UCSD-AML1 (cell line): ENCODE data around the gene SLC35A5.
"Not testable (repeated sequence)": the region's sequence is repeated elsewhere in the genome, so short reads cannot be mapped to it uniquely, and the experiment has no call there.

Experiments
- DNase-seq: peaks from one replicate; lab custom pipeline; 2025; ENCODE audit not compliant: unreplicated experiment; lab: John Stamatoyannopoulos, UW

Gene SLC35A5, protein sequence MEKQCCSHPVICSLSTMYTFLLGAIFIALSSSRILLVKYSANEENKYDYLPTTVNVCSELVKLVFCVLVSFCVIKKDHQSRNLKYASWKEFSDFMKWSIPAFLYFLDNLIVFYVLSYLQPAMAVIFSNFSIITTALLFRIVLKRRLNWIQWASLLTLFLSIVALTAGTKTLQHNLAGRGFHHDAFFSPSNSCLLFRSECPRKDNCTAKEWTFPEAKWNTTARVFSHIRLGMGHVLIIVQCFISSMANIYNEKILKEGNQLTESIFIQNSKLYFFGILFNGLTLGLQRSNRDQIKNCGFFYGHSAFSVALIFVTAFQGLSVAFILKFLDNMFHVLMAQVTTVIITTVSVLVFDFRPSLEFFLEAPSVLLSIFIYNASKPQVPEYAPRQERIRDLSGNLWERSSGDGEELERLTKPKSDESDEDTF

DNA sequence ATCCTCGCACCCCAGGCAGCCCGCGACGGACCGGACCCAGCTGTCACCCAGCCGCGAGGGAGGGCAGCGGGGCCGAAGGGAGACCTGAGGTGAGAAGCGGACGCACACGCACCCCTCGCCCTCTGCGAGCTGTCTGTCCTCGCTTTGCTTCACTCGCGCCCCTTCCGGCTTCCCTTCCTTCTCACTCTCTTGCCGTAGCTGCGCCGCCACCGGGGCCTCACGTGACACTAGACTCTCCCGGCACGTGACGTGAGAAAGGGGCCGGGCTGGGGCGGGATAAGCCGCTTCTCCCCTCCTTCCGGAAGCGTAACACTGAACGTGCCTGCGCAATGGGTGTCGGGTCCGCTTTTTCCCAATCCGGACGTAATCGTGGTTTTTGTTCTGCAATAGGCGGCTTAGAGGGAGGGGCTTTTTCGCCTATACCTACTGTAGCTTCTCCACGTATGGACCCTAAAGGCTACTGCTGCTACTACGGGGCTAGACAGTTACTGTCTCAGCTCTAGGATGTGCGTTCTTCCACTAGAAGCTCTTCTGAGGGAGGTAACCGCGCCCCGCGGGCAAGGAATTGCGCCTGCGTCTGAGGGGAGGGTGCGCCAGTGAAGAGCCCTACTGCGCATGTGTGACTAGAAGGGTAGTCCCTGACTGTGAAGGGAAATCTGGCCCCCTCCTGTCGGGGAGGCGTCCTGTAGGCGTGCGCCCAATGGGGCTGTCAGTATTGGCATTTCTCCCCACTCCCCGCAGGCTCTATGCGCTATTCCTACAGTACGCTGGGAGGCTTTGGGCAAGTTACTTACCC, at the start of gene SLC35A5, which contains the start of gene ATG3:
Gene SLC35A5, plus strand, starts transcription at position 312 of the 796 bp plus-strand sequence. CDS start 1,359 bp downstream, outside the sequence.
Gene ATG3, minus strand, starts transcription at position 229 of the 796 bp plus-strand sequence. CDS start 434 bp downstream, outside the sequence.
- DNase-seq: peak; percentile 98

DNA sequence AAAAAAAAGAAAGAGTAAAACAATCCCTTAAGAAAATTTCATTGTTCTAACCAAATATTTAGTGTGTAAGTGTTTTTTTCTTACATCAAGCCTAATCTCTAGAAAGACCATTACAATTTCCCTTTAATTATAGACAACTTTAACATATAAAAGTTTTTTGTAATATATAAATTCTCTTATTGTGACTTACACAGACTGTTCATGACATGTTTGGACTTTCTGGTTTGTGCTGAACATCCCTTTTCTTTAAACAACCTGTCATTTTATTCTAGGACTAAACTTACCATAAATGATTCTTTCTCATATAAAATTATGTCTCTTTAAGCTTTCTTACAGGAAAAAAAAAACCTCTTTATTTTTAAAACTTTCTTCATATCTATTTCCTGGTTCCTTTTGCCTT, 49.5 kb upstream of the SLC35A5 start:
- no peak for DNase-seq

DNA sequence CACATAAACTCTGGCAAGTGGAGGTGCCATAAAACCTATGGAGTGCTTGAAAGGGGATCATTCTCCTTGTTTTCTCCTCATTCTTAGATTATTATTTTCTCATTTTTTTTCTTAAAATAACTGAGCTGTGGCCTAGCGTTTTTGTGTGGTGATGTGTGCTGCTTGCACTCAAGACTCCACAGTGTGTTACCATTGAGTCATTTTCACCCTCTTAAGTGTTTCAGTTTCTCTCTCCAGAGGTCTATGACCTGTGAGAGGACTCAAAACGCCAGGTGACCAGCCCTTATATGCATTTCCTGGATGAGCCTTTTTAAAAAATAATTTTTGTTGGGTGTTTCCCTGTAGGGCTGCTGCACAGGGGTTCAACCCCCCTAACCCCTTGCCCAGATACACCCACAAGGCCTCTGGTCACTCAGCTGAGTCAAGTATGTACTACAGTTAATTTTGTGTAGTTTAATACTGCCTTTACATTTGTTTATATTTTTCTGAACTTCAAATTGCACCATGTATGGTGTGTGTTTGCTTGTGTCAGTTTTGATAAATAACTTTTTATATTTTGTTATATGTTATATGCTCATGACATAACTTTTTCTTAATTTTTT, 47.2 kb upstream of the SLC35A5 start:
- no peak for DNase-seq

DNA sequence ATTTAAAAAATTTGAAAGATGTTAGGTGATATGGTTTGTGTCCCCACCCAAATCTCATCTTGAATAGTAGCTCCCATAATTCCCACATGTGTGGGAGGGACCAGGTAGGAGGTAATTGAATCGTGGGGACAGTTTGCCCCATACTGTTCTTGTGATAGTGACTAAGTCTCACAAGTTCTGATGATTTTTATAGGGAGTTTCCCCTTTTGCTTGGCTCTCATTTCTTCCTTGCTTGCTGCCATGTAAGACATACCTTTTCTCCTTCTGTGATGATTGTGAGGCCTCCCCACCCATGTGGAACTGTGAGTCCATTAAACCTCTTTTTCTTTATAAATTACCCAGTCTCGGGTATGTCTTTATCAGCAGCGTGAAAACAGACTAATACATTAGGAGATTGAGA, 42.9 kb upstream of the SLC35A5 start:
- DNase-seq: not testable (repeated sequence)

DNA sequence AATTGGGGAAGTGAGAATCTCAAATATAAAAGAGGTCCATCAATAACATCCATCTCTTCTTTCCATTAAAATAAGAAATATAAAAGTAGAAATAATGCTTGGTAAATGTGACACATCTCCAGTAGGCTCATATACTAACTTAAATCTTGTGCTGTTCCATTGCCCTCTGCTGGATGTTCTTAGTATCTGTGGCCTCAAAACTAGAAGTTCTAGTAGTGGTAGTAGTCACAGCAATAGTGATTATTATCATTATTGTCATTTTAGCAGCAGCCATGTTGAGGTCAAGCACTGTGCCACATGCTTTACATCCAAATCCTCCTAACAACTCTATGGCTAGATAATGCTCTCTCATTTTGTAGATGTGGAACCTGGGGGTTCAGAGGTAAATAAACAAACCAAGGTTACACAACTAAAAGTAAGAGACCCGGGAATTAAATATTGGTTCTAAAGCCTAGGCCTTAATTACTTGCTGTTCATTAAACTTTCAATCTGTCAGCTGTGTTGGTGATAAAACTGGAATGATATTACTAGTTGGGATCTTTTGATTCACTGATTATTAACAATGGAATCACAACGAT, 42.3 kb upstream of the SLC35A5 start:
- no peak for DNase-seq

DNA sequence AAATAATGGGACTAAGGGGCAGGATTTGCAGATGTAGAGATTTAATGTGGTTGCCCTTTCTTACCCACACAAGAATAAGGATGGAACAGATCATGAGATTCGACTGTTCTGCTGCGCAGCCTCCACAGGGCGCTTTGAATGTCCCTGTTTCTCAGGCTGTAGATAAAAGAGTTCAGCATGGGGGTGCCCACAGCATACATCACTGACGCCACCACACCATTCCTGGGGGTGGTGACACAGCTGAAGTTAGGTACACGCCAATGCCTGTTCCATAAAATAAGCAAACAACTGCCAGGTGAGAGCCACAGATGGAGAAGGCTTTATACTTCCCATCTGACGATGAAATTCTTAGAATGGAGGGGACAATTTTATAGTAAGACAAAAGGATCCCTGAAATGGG, 37.7 kb upstream of the SLC35A5 start:
- DNase-seq: not testable (repeated sequence)

DNA sequence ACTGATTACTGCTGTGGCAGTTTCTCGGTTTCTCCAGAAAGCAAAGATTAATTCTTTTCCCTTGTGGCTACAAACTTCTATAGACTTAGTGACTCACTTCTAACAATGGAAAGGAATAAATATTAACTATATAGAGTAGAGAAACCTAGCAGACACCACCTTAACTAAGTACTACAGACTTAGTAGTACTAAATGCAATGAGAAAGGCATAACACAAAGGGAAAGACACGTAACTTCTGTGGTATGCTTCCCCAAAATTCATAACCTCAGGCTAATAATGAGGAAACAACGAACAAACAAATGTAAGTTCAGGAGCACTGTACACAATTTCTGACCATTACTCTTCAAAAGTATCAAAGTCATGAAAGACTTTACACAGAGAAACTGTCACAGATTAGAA, 31.3 kb upstream of the SLC35A5 start:
- DNase-seq: no peak

DNA sequence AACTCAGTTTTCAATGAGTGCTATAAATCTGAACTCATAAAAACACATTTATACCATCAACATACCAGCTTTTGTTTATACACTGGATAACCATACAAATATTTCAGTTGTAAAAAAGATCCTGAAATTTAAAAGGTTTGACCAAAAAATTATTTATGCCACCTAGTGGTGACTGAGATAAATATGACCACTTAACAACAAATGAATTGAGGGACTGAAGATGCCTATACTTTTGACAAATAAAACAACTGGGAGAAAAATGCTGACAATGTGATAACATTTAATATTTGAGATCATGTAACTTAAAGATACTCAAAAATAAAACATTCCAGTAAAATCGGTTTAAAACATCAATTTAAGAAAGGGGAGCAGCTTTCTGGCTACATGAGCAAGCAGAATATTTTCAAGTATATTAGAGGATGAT, 30.5 kb upstream of the SLC35A5 start:
- no peak for DNase-seq

DNA sequence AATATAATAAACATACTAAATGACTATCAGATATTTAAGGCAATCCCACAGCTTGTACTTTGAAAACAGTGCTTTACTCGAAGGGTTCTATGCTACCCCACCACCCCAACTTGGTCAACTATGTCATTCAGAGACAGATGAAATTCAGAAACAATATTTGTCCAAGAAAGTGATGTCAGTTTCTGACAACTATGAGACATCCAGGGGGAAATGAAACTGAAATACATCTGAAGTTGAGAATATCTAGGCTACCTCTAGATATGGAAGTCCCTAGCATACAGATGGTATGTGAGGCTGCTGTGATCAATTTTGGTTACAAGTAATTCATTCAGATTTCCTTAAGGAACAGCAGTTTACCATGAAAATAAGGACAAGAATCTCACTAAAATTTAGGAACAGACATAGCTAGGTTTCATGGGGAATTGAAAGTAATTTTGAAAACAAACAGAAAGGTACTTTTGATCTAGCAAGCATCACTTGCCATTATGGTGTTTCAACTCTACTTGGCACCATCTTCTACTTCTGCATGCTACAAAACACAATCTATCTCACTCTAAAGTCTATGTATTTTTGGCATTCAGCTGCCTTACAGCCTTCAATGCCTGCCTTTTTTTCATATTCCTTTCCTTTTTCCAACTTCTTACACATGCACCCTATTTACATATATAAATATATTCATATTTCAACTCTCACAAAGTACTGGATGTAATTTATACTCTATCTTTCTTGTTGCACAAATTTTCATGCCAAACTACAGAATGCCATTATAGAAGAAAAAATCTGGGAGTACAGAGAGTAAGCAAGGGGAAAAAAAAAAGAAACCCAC, 21.8 kb upstream of the SLC35A5 start:
- no peak for DNase-seq

DNA sequence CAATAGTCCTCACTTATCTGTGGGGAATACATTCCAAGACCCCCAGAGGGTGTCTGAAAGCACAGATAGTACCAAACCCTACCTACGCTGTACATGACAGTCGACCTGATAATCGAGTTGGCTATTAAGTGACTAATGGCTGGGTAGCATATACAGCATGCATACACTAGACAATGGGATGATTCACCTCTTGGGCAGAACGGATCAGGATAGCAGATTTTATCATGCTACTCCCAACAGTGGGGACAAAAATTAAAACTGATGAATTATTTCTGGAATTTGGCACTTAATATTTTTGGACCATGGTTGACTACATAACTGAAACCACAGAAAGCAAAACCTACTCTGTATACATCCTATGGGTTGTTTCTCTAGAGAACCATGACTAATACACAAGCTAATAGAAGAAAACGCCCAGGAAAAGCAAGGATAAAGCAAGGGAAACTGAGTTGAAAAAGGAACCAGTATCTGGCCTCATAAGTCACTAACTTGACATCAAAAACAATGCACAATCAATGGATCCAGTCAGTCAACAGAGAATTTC, 15.6 kb upstream of the SLC35A5 start:
- DNase-seq: no peak

DNA sequence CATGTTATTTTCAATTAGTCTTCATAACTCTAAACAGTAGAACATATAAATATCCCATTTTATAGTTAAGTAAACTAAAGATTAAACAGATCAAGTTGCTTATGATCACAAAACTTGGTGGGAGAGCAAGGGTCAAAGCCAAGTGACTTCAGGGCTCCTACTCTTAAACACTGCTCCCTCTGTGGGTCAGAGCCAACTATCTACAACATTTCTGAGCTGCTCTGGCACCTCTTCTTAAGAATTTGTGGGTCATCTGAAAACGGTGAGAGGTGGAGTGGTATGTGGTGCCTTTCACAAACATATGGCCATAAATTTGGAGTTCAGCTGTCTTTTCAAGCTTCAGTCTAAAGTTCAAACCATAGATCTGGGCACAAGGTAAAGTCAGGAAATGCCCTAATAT, 11.0 kb upstream of the SLC35A5 start:
- no peak for DNase-seq

DNA sequence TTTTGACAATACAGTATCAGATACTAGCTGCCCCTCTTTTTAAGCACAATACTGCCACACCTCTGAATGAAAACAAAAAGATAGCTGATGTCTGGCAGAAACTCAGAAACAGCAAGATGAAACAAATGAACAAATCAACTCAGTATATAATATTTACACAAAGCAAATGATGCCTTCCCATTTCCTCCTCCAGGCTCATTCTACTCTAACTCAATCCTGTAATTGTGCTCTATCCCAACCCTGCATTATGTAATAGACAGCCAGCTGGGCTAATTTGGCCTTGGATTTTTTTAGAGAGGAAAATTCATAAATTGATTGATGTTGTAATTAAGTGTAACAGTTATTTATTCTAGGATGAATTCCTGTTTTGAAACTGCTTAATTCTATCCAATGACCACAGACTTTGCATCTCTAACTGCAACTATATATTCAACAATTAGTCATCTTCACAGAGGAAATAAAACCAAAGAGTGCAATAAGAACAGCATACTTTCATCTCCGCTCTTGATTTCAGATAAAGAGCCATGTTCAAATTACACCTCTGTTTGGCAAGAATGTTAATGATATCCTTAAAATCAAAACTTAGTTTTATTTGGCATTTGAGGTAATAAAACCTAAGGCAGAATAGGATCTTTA, 6.2 kb upstream of the SLC35A5 start:
- DNase-seq: no peak

DNA sequence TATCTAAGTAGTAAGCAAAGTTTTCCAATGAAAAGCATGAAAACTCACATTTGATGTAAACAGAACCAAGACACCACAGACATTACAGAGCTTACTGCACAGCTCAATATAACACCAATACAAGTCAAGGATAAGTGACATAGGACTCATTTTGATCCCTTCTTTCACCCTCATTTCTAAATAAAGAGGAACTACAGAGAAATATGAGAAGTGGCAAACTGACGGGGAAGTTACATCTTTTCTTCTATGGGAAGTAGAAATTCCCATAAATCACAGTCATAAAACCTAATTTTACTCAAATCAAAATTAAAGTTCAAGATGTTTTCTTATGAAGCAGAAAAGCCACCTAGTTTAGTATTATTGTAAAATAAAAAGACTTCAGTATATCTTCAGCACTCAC, 3.9 kb upstream of the SLC35A5 start:
- no peak for DNase-seq

DNA sequence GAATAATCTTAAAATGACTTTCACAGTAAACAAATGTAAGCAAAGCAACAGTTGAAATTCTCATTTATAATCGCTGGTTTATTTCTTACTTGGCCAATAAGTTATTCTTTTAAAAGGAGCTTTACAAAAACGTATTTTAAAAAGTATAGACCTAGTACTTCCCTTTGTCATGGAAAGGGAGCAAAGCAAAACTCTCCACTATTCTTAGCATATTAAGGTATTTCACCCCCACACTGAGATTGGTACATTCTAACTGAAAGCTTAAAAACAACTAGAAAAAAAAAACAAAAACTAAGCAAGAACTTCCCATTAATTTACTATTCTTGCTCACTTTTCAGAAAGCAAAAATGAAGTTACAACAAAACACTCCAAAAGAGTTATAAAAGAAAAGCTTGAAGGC, 1.5 kb upstream of the SLC35A5 start:
- DNase-seq: no peak

DNA sequence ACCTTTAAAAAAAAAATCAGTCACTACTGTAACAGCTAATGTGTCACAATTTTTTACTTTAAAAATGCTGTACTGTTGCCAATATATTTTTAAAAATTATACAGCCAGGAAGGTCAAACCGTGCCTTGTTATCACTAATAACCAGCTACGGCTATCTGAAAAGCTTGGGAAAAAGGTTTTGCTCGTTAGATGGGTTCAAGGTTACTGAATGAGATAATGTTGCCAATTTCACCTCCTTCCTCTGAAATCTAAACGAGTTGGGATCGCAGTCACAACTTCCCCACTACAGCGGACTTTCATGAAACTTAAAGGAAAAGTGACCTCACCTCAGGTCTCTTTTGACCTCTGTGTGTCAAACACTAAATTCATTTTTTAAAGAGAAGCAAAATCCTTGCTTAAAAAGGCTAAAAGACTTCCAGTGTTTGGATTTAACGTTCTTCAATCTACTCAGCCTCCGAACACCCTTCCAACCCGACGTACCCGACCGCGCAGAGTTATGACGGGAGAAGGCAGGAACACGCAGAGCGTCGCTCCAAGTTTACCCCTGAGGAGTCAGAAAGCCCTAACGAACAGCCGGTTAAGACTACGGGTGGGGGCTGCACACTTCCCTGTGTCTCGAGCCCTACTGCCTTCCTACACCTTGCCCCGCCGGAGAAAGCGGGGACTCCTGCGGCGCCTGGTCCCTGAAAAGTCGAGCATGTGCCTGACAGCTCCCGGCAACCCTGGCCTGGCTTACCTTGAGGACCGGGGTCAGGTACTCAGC, 943 bp upstream of the SLC35A5 start:
- peak; percentile 78 for DNase-seq

DNA sequence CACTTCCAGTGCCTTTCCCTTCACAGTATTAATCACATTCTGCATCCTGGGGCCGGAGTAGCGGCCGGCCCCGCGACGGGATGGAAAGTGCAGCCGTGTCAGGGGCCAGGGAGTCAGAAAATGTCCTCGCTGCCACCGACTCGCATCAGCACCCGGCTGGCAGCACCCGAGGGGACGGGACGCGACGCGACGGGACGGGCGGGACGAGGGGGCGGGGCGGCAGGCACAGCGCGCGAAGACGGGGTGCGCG, 436 bp upstream of the SLC35A5 start:
- DNase-seq: peak; percentile 89

DNA sequence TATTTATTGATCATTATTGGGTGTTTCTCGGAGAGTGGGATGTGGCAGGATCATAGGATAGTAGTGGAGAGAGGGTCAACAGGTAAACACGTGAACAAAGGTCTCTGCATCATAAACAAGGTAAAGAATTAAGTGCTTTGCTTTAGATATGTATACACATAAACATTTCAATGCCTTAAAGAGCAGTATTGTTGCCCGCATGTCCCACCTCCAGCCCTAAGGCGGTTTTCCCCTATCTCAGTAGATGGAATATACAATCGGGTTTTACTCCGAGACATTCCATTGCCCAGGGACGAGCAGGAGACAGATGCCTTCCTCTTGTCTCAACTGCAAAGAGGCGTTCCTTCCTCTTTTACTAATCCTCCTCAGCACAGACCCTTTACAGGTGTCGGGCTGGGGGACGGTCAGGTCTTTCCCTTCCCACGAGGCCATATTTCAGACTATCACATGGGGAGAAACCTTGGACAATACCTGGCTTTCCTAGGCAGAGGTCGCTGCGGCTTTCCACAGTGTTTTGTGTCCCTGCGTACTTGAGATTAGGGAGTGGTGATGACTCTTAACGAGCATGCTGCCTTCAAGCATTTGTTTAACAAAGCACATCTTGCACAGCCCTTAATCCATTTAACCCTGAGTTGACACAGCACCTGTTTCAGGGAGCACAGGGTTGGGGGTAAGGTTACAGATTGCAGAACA, 2.5 kb downstream of the SLC35A5 start:
- not testable (repeated sequence) for DNase-seq

DNA sequence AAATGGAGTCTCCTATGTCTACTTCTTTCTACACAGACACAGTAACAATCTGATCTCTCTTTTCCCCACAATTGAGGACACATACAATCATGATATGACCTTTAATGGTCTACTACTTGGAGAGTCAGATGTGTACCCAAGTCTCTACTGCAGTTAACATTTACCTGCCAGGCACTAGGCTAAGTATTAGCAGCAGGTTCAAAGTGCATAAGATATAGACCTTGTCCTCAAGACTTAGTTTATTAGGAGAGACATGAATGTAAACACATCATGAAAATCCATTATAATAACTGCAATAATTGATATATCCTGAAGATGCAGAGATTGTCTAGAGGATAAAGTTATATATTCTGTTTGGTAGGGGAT, 3.1 kb downstream of the SLC35A5 start:
- no peak for DNase-seq

DNA sequence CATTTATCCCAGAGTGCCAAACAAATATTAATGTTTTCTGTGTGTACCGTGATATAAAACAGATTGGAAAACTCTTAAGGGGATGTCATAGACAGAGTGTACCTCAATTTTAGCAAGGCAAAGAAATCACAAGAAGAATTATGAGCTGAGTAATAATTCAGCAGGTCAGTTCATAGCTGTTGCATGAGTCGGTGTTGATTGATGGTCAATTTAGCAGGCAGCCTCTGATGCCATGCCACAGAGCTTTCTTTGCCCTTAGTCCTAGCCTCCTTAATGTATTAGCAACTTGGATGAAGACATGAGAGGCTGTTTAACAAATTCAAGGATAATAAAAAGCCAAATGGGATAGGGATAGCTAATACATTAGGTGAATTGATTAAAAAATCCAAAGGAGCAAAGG, 6.8 kb downstream of the SLC35A5 start:
- no peak for DNase-seq
